Ovary (tissue), 3 donors: ENCODE measurements around the gene ARHGAP27.

Experiments
- CTCF ChIP-seq, 3 donors: fragments of 450-650 bp in 2 of 3; fragments of 200-600 bp in 1 of 3; IDR thresholded peaks; one replicate each; pipeline versions ENCODE4 v1.5.1 to v1.8.0; 2016 to 2022; ENCODE audit warnings: antibody characterized with exemption in 3 of 3, mild to moderate bottlenecking in 1 of 3
- POLR2A ChIP-seq: fragments of 450-650 bp; IDR thresholded peaks from one replicate; pipeline ENCODE4 v1.6.1; 2017; ENCODE audit warnings: antibody characterized with exemption, mild to moderate bottlenecking, moderate library complexity
- donor health status: DM: no; HTN: no; CAD: no.

GRCh38 chr17:45376171-45377005, 56.3 kb downstream of the ARHGAP27 start:
- no peak for TF ChIP-seq CTCF (IDR thresholded peaks at IDR 0.05)
- TF ChIP-seq POLR2A, result no peak
